AG04449 (cell line): ENCODE measurements around the gene HNRNPH2.

Experiments used
- CTCF ChIA-PET: fragments of 350-600 bp; formaldehyde crosslinking; extraction: SDS; loops from one replicate; lab custom pipeline; 2021; ENCODE audit warnings: antibody characterized with exemption; lab: Yijun Ruan, JAX
- POLR2A ChIA-PET: fragments of 400-600, 350-600 bp; formaldehyde crosslinking; extraction: SDS; loops from one replicate; lab custom pipeline; 2020; ENCODE audit warnings: antibody characterized with exemption, inconsistent platforms; lab: Yijun Ruan, JAX
- DNase-seq: peaks from one replicate; pipeline ENCODE4 v3.0.0-alpha.2; 2010; ENCODE audit warnings: low read depth, low spot score
- H3K4me3 ChIP-seq: 2 replicates; pipeline ENCODE4 v1.5.1; 2011; ENCODE audit warnings: low read depth, mild to moderate bottlenecking, control low read depth, low read length
- TF ChIP-seq, protein P1 (sequence below): IDR thresholded peaks from one replicate; pipeline ENCODE4 v1.5.1; 2011; ENCODE audit warnings: mild to moderate bottlenecking, moderate library complexity, low read length, control low read depth, inconsistent platforms; ENCODE audit not compliant: insufficient read depth; ENCODE audit errors: missing control alignments

HNRNPH2 gene

DNA sequence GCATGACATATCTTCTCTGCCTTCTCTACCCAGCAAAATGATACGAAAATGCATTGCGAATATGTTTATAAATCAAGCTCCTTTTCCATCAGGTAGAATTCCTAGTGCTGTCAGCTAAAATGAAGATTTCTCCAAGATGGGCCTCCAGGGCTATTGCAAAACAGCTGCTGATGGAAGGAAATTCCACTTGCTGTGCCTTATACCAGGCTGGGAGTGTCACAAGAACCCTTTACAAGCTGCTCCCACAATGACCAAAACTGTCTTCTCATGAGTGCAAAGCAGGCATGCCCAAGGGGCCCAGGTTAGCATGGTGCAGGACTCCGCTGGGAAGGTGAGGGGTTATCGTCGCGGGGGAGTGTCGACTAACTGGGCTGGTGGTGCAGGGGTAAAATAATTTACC is 8.7 kb downstream of the HNRNPH2 start:
- ChIA-PET CTCF (interaction anchor here (0.7 to 2.4 kb wide), 8 partner anchors 14 to 389 kb away, joined by 3 to 7 read pairs (median 4); no protein-coding TSS in a partner anchor), POLR2A (no interaction called here)
- no peak overlapping the region for H3K4me3 ChIP-seq
- TF ChIP-seq, protein P1, sequence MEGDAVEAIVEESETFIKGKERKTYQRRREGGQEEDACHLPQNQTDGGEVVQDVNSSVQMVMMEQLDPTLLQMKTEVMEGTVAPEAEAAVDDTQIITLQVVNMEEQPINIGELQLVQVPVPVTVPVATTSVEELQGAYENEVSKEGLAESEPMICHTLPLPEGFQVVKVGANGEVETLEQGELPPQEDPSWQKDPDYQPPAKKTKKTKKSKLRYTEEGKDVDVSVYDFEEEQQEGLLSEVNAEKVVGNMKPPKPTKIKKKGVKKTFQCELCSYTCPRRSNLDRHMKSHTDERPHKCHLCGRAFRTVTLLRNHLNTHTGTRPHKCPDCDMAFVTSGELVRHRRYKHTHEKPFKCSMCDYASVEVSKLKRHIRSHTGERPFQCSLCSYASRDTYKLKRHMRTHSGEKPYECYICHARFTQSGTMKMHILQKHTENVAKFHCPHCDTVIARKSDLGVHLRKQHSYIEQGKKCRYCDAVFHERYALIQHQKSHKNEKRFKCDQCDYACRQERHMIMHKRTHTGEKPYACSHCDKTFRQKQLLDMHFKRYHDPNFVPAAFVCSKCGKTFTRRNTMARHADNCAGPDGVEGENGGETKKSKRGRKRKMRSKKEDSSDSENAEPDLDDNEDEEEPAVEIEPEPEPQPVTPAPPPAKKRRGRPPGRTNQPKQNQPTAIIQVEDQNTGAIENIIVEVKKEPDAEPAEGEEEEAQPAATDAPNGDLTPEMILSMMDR, result no peak
- no peak for DNase-seq

DNA sequence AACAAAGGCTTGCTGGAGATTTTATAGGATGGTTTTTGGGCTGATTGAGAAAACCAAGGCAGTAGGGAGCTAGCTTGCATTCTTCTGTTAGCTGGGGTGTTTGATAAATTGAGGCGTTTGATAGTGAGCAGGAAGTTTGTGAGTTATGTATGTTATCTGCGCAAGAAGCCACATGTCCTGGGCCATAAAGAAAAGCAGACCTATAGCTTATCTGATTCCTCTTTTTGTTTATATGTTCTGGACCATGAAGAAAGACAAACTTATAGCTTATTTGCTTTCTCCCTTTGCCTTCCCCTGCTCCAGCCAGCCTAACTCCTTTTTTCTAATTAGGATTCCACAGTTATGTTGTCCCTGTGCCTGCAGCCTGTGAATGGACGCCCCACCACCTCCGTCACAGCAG is 9.2 kb downstream of the HNRNPH2 start:
- no peak for DNase-seq
- ChIA-PET CTCF (interaction anchor here (0.7 to 2.4 kb wide), 5 partner anchors 13 to 384 kb away, joined by 3 to 7 read pairs (median 4); no protein-coding TSS in a partner anchor), POLR2A (no interaction called here)
- no peak overlapping the region for H3K4me3 ChIP-seq
- TF ChIP-seq, protein P1, result no peak

DNA sequence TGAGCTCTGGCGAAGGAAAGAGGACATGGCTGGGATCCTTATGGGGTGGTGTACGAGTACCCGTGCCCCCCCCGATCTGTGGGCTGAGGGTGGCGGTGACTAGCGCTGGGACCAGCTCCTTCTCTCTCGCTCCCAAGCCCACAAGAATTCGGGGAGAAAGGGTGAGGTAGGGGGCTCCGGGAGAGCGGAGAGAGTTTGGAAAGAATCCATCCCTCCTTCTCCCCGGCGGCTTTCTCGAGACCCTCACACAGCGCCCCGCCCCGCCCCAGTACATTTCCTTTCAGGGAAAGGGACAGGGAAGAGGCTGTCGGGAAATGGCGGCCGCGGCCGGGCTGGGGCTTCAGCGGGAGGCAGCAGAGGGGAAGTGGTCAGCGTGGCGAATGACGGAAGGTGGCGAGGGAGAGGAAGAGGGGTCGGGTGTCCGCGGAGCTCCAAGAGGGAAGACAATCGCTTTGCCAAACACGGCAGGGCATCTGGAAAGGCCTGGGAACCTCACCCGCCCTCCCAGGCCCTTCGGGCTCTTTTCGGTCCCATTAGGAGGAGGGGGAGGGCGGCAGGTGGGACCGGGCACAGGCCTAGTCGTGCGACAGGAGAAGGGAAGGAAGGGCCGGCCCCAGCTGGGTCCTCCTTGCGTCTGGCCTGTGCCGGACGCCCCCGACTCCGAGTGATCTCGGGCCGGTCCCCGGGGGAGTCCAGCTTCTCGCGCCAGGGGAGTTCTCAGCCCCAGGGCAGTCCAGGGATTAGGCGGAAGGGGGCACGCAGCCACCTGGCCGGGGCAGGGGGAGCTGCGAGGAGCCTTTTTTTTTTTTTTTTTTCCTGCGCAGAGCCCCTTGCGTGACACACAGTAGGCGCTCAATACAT is 10.2 kb downstream of the HNRNPH2 start:
- no peak for DNase-seq
- POLR2A ChIA-PET, result interaction anchor here (0.5 kb wide), 1 partner anchor 204 kb away, joined by 5 read pairs; no protein-coding TSS in a partner anchor
- CTCF ChIA-PET, result interaction anchor here (0.7 to 1.3 kb wide), 4 partner anchors 42 to 381 kb away, joined by 3 to 4 read pairs (median 3); no protein-coding TSS in a partner anchor
- TF ChIP-seq, protein P1, result no peak
- H3K4me3 ChIP-seq, result peak overlapping the region; percentile 52

DNA sequence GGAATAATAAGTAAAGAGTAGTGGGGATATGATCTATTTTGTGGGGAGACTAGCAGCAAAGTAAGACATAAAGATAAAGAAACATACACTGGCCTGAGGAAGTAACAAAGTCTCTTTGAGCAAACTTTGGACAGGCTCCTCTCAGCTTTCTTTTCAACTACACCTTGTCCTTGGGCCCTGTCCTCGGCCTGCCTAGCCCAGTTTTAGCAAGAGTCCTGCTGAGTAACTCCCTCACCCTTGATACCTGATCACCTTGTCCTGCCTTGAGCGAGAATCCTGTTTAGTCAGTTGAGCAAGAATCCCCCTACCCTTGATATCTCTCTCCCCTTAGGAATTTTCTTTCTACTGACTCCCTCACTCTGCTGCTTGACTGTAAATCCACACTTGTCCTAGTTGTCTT is 11.5 kb downstream of the HNRNPH2 start:
- ChIA-PET CTCF (interaction anchor here (0.6 kb wide), 1 partner anchor 379 kb away, joined by 3 read pairs; no protein-coding TSS in a partner anchor), POLR2A (no interaction called here)
- no peak overlapping the region for H3K4me3 ChIP-seq
- DNase-seq, result no peak
- TF ChIP-seq, protein P1, result no peak

DNA sequence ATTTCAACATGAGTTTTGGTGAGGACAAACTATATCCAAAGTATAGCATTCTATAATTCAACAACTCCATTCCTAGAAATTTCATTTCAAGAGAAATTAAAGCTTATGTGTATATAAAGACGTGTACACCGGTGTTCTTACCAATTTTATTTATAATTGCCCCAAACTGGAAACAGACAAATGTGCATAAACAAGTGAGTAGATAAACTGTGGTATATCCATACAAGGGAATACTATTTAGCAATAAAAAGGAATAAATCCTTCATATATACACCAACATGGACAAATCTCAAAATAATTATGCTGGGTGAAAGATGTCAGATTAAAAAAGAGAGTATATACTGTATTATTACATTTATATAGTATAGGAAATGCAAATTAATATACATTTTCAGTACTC is 19.9 kb downstream of the HNRNPH2 start:
- TF ChIP-seq, protein P1, result no peak
- ChIA-PET CTCF (no interaction called here), POLR2A (no interaction called here)
- DNase-seq, result no peak
- H3K4me3 ChIP-seq, result no peak overlapping the region

DNA sequence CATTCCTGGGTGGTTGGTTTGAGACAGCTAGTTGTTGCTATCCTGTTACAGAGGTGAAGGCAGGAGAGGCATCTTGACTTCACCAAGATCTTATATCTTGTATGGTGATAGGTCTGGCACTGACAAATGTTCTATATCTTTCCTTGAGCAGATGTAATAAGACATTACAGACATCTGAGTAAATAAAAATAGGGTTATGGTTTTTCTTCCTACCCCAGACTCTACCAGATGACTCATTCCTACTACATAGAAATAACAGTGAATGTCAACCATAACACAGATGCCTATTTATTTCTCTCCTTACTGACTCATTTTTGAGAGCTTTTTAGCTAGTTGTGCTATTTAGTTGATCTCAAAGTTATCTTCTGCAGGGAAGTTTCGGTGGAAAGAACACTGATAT is 21.9 kb downstream of the HNRNPH2 start:
- TF ChIP-seq, protein P1, result no peak
- H3K4me3 ChIP-seq, result no peak overlapping the region
- DNase-seq, result no peak
- ChIA-PET CTCF (interaction anchor here (1.5 kb wide), 1 partner anchor 13 kb away, joined by 5 read pairs; no protein-coding TSS in a partner anchor), POLR2A (no interaction called here)
